ENCODE measurements around the gene TRIO. TPM values are rescaled to one million over a fixed set of nuclear protein-coding genes. Genes with fewer than 3 reads are reported as not detected.
"Not testable (repeated sequence)": the region's sequence is repeated elsewhere in the genome, so short reads cannot be mapped to it uniquely, and the experiment has no call there.

The TRIO gene
- total RNA-seq, 1 donor from 2014 or later: 148 TPM

DNA sequence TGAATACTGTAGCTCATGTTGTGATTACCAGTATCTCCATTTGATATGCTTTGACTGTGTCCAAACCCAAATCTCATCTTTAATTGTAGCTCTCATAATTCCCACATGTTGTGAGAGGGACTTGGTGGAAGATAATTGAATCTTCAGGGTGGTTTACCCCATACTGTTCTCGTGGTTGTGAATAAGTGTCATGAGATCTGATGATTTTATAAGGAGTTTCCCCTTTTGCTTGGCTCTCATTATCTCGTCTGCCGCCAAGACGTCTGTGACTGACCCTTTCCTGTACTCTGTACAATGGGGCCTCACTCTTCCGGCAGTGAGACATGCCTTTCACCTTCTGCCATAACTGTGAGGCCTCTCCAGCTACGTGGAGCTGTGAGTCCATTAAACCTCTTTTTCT, 59.3 kb downstream of the TRIO start:
- intact Hi-C loops (cut with DNase I): no loop called here
- H3K36me3 ChIP-seq: no peaks in the 10 kb centered on the region
- H3K27ac ChIP-seq: peak overlapping the region; percentile 25
- no peaks in the 10 kb centered on the region for H3K9me3 ChIP-seq
- ATAC-seq (peak; percentile 18 to 64), DNase-seq (no peak)
- peaks cover 39% of the 10 kb centered on the region for H3K4me1 ChIP-seq
- H3K4me3 ChIP-seq: no peak overlapping the region
- TF ChIP-seq, protein P1, sequence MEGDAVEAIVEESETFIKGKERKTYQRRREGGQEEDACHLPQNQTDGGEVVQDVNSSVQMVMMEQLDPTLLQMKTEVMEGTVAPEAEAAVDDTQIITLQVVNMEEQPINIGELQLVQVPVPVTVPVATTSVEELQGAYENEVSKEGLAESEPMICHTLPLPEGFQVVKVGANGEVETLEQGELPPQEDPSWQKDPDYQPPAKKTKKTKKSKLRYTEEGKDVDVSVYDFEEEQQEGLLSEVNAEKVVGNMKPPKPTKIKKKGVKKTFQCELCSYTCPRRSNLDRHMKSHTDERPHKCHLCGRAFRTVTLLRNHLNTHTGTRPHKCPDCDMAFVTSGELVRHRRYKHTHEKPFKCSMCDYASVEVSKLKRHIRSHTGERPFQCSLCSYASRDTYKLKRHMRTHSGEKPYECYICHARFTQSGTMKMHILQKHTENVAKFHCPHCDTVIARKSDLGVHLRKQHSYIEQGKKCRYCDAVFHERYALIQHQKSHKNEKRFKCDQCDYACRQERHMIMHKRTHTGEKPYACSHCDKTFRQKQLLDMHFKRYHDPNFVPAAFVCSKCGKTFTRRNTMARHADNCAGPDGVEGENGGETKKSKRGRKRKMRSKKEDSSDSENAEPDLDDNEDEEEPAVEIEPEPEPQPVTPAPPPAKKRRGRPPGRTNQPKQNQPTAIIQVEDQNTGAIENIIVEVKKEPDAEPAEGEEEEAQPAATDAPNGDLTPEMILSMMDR (IDR thresholded peaks at IDR 0.05): no peak
- no peaks in the 10 kb centered on the region for H3K27me3 ChIP-seq (ENCODE audit: low read depth)

DNA sequence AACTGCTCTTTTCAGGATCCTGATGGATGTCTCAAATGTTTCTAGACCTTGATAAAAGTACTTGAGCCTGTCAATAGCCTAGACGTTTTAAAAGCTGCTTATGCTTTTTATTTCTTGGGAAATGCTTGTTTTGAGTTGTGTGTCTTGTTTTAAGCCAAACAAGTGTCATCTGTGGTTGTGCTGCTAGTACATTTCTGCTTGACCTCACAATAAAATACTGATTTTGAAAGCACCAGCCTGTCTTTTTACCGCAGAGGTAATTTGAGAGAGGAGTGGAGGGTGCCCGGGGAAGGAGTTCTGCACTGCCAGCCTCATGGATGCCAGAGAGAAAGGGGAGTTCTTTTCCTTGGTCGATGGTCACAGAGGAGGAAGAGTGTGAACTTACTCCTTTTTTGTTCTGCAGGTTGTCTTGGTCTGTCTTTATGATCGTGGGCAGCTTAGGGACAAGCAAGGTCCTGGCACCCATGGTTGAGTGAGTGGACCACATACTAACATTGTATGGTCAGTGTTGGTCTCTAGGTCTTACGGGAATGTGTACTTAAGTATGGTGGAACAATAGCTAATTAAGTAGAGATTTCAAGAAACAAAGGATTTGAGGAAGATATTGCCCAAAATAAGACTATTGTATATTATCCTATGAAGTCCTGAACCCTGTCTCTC, 61.0 kb downstream of the TRIO start:
- intact Hi-C loops (cut with DNase I): no loop called here
- no peaks in the 10 kb centered on the region for H3K27me3 ChIP-seq (ENCODE audit: low read depth)
- no peaks in the 10 kb centered on the region for H3K36me3 ChIP-seq
- TF ChIP-seq, protein P1 (IDR thresholded peaks at IDR 0.05): no peak
- peak overlapping the region; percentile 54 for H3K27ac ChIP-seq
- ATAC-seq (no peak), DNase-seq (no peak)
- H3K9me3 ChIP-seq: no peaks in the 10 kb centered on the region
- peaks cover 54% of the 10 kb centered on the region for H3K4me1 ChIP-seq
- H3K4me3 ChIP-seq: no peak overlapping the region

DNA sequence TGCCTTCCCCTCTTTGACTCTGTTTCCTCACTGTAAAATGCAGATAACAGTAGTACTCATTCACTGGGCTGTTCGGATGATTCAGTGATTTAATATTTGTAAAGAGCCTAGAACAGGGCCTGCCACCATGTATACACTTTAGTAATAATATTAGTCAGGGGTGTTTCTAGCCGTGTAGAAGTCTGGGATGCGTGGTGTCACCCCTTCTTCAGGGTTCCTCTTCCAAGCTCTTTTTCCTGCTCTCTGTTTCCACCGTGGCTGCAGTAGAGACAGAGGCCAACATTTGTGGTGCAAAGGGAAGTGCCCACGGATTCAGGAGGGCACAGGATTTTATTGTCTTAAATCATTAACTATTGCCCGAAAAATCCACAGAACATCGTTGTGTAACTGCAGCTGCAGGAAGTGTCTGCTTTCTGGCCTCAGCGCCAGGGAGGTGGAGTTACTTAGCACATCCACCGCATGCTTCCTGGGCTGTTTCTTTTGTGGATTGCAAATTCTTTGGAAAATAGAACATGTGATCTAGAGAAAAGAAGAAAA, 61.7 kb downstream of the TRIO start:
- TF ChIP-seq, protein P1 (IDR thresholded peaks at IDR 0.05): no peak
- intact Hi-C loops (cut with DNase I): no loop called here
- H3K27me3 ChIP-seq (ENCODE audit: low read depth): no peaks in the 10 kb centered on the region
- peak; percentile 78 for DNase-seq
- H3K4me1 ChIP-seq: peaks cover 60% of the 10 kb centered on the region
- H3K27ac ChIP-seq: peak overlapping the region; percentile 54
- H3K36me3 ChIP-seq: no peaks in the 10 kb centered on the region
- peak overlapping the region; percentile 14 for H3K4me3 ChIP-seq
- no peaks in the 10 kb centered on the region for H3K9me3 ChIP-seq
- ATAC-seq: peak; percentile 67 to 75

DNA sequence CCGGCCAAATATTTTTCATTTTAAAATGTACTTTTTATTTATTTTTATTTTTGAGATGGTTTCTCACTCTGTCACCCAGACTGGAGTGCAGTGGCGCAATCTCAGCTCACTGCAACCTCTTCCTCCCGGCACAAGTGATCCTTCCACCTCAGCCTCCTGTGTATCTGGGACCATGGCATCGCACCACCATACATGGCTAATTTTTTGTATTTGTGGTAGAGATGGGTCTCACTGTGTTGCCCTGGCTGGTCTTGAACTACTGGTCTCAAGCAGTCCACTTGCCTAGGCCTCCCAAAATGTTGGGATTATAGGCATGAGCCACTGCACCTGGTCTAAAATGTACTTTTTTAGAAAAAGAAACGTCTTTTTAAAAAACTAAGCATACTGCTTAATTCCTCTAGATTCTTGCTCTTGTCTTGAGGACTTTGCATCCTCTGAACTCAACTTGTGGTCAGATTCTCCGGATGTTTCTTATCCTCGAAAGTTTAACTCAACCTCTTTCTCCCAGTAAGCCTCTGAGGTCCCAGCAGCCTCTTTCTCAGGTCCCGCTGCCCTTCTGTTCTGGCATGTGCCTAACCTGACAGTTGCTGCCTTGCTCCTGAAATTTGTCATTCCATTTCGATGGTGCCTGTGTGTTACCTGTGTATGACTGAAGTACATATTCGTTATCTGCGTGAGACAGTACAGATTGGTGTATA, 63.0 kb downstream of the TRIO start:
- Histone ChIP-seq H3K4me1 (peaks cover 66% of the 10 kb centered on the region), H3K27me3 (ENCODE audit: low read depth) (no peaks in the 10 kb centered on the region), H3K36me3 (no peaks in the 10 kb centered on the region), H3K9me3 (no peaks in the 10 kb centered on the region), H3K4me3 (no peak overlapping the region), H3K27ac (no peak overlapping the region)
- intact Hi-C loops (cut with DNase I): no loop called here
- no peak for ATAC-seq
- TF ChIP-seq, protein P1 (IDR thresholded peaks at IDR 0.05): no peak
- no peak for DNase-seq

DNA sequence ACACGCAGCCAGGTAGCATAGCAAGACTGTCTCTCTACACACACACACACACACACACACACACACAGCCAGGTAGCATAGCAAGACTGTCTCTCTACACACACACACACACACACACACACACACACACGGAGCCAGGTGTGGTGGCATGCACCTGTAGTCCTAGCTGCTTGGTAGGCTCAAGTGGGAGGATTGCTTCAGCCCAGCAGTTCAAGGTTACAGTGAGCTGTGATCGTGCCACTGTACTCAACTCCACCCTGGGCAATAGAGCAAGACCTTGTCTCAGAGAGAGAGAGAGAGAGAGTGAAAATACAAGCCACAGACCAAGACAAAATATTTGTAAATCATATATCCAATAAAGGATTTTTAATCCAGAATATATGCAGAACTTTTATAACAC, 64.3 kb downstream of the TRIO start:
- peak; percentile 5 to 31 for ATAC-seq
- H3K9me3 ChIP-seq; intact Hi-C loops (cut with DNase I); DNase-seq; H3K4me3 ChIP-seq; H3K36me3 ChIP-seq; H3K27me3 ChIP-seq (ENCODE audit: low read depth); H3K27ac ChIP-seq: not testable (repeated sequence)
- H3K4me1 ChIP-seq: peaks cover 72% of the 10 kb centered on the region
